BLaER1 treated with 17β-estradiol and CSF1 and Interleukin-3, amounts not matched to agents 10 nM and 100 nM (cell line): ENCODE measurements around the gene FADS3.

ENCODE experiments used
- H3K27ac ChIP-seq, 11 experiments: shearing (Covaris generic); formaldehyde crosslinking; 2 replicates each; pipeline ENCODE4 v1.8.1; 2022
- H3K27me3 ChIP-seq, 11 experiments: shearing (Covaris generic); formaldehyde crosslinking; 2 replicates each; pipeline ENCODE4 v1.8.1; 2022
- H3K36me3 ChIP-seq, 11 experiments: shearing (Covaris generic); formaldehyde crosslinking; 2 replicates each; pipeline ENCODE4 v1.8.1; 2022
- H3K4me1 ChIP-seq, 10 experiments: shearing (Covaris generic); formaldehyde crosslinking; 2 replicates each; pipeline ENCODE4 v1.8.1; 2022
- H3K4me2 ChIP-seq, 11 experiments: shearing (Covaris generic); formaldehyde crosslinking; 2 replicates each; pipeline ENCODE4 v1.8.1; 2022
- H3K4me3 ChIP-seq, 10 experiments: shearing (Covaris generic); formaldehyde crosslinking; 2 replicates each; pipeline ENCODE4 v1.8.1; 2022
- H3K9ac ChIP-seq, 11 experiments: shearing (Covaris generic); formaldehyde crosslinking; 2 replicates each; pipeline ENCODE4 v1.8.1; 2022
- H3K9me3 ChIP-seq, 11 experiments: shearing (Covaris generic); formaldehyde crosslinking; replicated peaks in 1 of 11; 2 replicates each; pipeline ENCODE4 v1.8.1; 2022
- H4K20me1 ChIP-seq, 11 experiments: shearing (Covaris generic); formaldehyde crosslinking; 2 replicates each; pipeline ENCODE4 v1.8.1; 2022
- Cebpa-rat ChIP-seq, 11 experiments: shearing (Covaris generic); IDR thresholded peaks; 2 replicates each; pipeline ENCODE4 v1.8.1; 2022

Gene FADS3

GRCh38 chr11:61828629-61829407 lies 62.5 kb downstream of the FADS3 start:
- TF ChIP-seq Cebpa-rat (IDR thresholded peaks at IDR 0.05) = no peak
- H3K36me3 ChIP-seq = peaks cover 0 to 27% (median 7%) of the 10 kb centered on the region in 11 experiments; a peak in 11 of 22 replicates
- peak overlapping the region; percentile 78 to 97 (median 89) for H3K4me3 ChIP-seq
- peak overlapping the region; percentile 91 to 100 (median 98) for H3K4me2 ChIP-seq
- peak overlapping the region; percentile 70 to 99 (median 96) for H3K27ac ChIP-seq
- H3K4me1 ChIP-seq = peaks cover 60 to 64% (median 63%) of the 10 kb centered on the region in 10 experiments
- H4K20me1 ChIP-seq = peaks cover 0 to 44% (median 39%) of the 10 kb centered on the region in 11 experiments; a peak in 17 of 22 replicates
- peak overlapping the region; percentile 90 to 98 (median 95) for H3K9ac ChIP-seq
- no peaks in the 10 kb centered on the region for H3K9me3 ChIP-seq
- H3K27me3 ChIP-seq = no peaks in the 10 kb centered on the region

- TF ChIP-seq Cebpa-rat (IDR thresholded peaks at IDR 0.05) = no peak
- Histone ChIP-seq H3K27ac (peak overlapping the region; percentile 70 to 99 (median 96)), H3K4me2 (peak overlapping the region; percentile 91 to 100 (median 98)), H3K36me3 (peaks cover 0 to 22% (median 7%) of the 10 kb centered on the region in 11 experiments; a peak in 10 of 22 replicates), H3K9me3 (no peaks in the 10 kb centered on the region), H4K20me1 (peaks cover 0 to 44% (median 39%) of the 10 kb centered on the region in 11 experiments; a peak in 17 of 22 replicates), H3K4me3 (peak overlapping the region; percentile 78 to 97 (median 89)), H3K4me1 (peaks cover 55 to 59% (median 57%) of the 10 kb centered on the region in 10 experiments), H3K9ac (peak overlapping the region; percentile 90 to 98 (median 95)), H3K27me3 (no peaks in the 10 kb centered on the region)
Measured at GRCh38 chr11:61828379-61828628, 63.0 kb downstream of the FADS3 start.

GRCh38 chr11:61827571-61828378 lies 63.6 kb downstream of the FADS3 start, which contains the start of gene FADS2:
TSS of gene FADS2 (plus strand) at chr11:61828300. CDS start at chr11:61828391, 91 bp downstream.
- Histone ChIP-seq H3K27me3 (no peaks in the 10 kb centered on the region), H3K4me3 (peak within 1 kb of the TSS; percentile 78 to 97 (median 89)), H3K4me2 (peak within 1 kb of the TSS; percentile 91 to 100 (median 98)), H3K9ac (peak within 1 kb of the TSS; percentile 90 to 98 (median 95)), H3K36me3 (peaks cover 0 to 20% (median 4%) of the 10 kb centered on the region in 11 experiments; a peak in 10 of 22 replicates), H4K20me1 (peaks cover 0 to 40% (median 37%) of the 10 kb centered on the region in 11 experiments; a peak in 17 of 22 replicates), H3K27ac (peak within 1 kb of the TSS; percentile 93 to 99 (median 96)), H3K9me3 (no peaks in the 10 kb centered on the region), H3K4me1 (peaks cover 49 to 54% (median 52%) of the 10 kb centered on the region in 10 experiments)
- TF ChIP-seq Cebpa-rat (IDR thresholded peaks at IDR 0.05) = no peak

GRCh38 chr11:61826930-61827570 lies 64.3 kb downstream of the FADS3 start:
- TF ChIP-seq Cebpa-rat (IDR thresholded peaks at IDR 0.05) = no peak
- Histone ChIP-seq H3K4me3 (peak overlapping the region; percentile 78 to 97 (median 89)), H3K4me2 (peak overlapping the region; percentile 91 to 100 (median 98)), H3K9ac (peak overlapping the region; percentile 90 to 98 (median 95)), H3K36me3 (peaks cover 0 to 12% (median 0%) of the 10 kb centered on the region in 11 experiments; a peak in 8 of 22 replicates), H3K27ac (peak overlapping the region; percentile 93 to 99 (median 96)), H4K20me1 (peaks cover 0 to 32% (median 30%) of the 10 kb centered on the region in 11 experiments; a peak in 17 of 22 replicates), H3K4me1 (peaks cover 42 to 47% (median 45%) of the 10 kb centered on the region in 10 experiments), H3K27me3 (no peaks in the 10 kb centered on the region), H3K9me3 (no peaks in the 10 kb centered on the region)
